Lower leg skin (tissue), 4 donors: Measurements from ENCODE around the gene BBLN. TPM values are rescaled to one million over a fixed set of nuclear protein-coding genes. Genes with fewer than 3 reads are reported as not detected.

Experiments
- DNase-seq, 2 donors: peaks; one replicate each; pipeline ENCODE4 v3.0.0-alpha.2; 2019; ENCODE audit warnings: low spot score in 2 of 2
- H3K4me3 ChIP-seq: fragments of 200-600 bp; sonication (generic); 2 replicates; pipeline ENCODE4 v1.5.1; 2017; ENCODE audit warnings: mild to moderate bottlenecking, low read depth; ENCODE audit not compliant: poor library complexity, severe bottlenecking
- CTCF ChIP-seq, 3 donors: fragments of 450-650 bp; IDR thresholded peaks; one replicate each; pipeline ENCODE4 v1.5.1; 2016; ENCODE audit warnings: antibody characterized with exemption in 3 of 3, mild to moderate bottlenecking in 3 of 3, moderate library complexity in 2 of 3
- POLR2A ChIP-seq, 2 donors: fragments of 450-650 bp; IDR thresholded peaks; one replicate each; pipeline ENCODE4 v1.6.1; 2016 to 2017; ENCODE audit warnings: antibody characterized with exemption in 2 of 2, mild to moderate bottlenecking in 1 of 2, moderate library complexity in 1 of 2
- WGBS, 2 donors: methylation state at CpG; one replicate each; pipeline ENCODE4 v1.1.5; 2018; 5-methylcytosine and 5-hydroxymethylcytosine counted together
- intact Hi-C: fragments of 100-400 bp; cut with DNase I; formaldehyde crosslinking; loops from one replicate; pipeline ENCODE4 v1.15.0; 2023; ENCODE audit warnings: low total_unique reads
- total RNA-seq, 4 donors: library from RNA; depleted of rRNA; stranded (reverse); fragments of >200 nt; gene quantifications; one replicate each; pipeline ENCODE4 v1.1.0, GENCODE V29; 2016

Gene BBLN
- total RNA-seq, 4 donors from 2014 or later: 288 to 606 (median 392) TPM

- DNase-seq: no peak
- 95 to 97% methylated on average over 11 of the region's 11 CpGs for WGBS, 2 donors
- H3K4me3 ChIP-seq: no peak overlapping the region
- intact Hi-C loops: no loop called here
- TF ChIP-seq POLR2A (IDR thresholded peaks at IDR 0.05) (no peak), CTCF (IDR thresholded peaks at IDR 0.05) (no peak)
These were observed 26.2 kb downstream of the BBLN start for GRCh38 chr9:128185979-128186965.

- H3K4me3 ChIP-seq: no peak overlapping the region
- TF ChIP-seq CTCF (IDR thresholded peaks at IDR 0.05) (no peak), POLR2A (IDR thresholded peaks at IDR 0.05) (no peak)
- intact Hi-C loops: no loop called here
- 100% methylated on average over 2 of the region's 2 CpGs for WGBS, 2 donors
- no peak for DNase-seq
These were observed 27.3 kb downstream of the BBLN start for GRCh38 chr9:128187361-128187760.

GRCh38 chr9:128188209-128188608, 28.1 kb downstream of the BBLN start:
- no peak overlapping the region for H3K4me3 ChIP-seq
- intact Hi-C loops: no loop called here
- TF ChIP-seq CTCF (IDR thresholded peaks at IDR 0.05) (no peak), POLR2A (IDR thresholded peaks at IDR 0.05) (no peak)
- DNase-seq: no peak
- 68% methylated on average over 1 of the region's 1 CpG for WGBS, 2 donors

DNA sequence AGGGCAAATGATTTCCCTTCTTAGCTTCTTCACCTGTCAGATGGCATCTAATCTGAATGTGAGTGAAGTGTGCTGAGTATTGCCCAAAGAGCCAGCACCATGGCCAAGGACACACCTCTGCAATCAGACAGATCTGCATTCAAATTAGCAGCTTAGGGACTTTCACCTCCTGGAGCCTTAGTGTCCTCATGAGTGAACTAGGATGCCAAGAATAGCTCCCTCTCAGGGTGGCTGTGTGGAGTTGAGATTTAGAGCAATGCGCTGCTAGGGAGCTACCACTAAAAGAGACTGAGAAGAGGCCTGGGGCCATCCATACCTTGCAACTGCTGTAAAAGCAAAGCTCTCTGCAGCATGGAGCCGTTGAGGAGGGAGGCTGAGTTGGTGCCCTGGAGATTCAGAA, 29.9 kb downstream of the BBLN start:
- no peak for DNase-seq
- TF ChIP-seq CTCF (IDR thresholded peaks at IDR 0.05): no peak
- TF ChIP-seq POLR2A (IDR thresholded peaks at IDR 0.05): no peak
- intact Hi-C loops: no loop called here
- 48 to 65% methylated on average over 2 of the region's 2 CpGs for WGBS, 2 donors
- H3K4me3 ChIP-seq: no peak overlapping the region

- 12 to 17% methylated on average over 28 to 32 of the region's 32 CpGs for WGBS, 2 donors
- DNase-seq: no peak
- H3K4me3 ChIP-seq: peak overlapping the region; percentile 72
- no peak for TF ChIP-seq POLR2A (IDR thresholded peaks at IDR 0.05)
- no peak for TF ChIP-seq CTCF (IDR thresholded peaks at IDR 0.05)
- intact Hi-C loops: no loop called here
These were observed 30.7 kb downstream of the BBLN start for GRCh38 chr9:128190516-128191405.
